ENCODE measurements around the gene SRP14.

SRP14 gene

DNA sequence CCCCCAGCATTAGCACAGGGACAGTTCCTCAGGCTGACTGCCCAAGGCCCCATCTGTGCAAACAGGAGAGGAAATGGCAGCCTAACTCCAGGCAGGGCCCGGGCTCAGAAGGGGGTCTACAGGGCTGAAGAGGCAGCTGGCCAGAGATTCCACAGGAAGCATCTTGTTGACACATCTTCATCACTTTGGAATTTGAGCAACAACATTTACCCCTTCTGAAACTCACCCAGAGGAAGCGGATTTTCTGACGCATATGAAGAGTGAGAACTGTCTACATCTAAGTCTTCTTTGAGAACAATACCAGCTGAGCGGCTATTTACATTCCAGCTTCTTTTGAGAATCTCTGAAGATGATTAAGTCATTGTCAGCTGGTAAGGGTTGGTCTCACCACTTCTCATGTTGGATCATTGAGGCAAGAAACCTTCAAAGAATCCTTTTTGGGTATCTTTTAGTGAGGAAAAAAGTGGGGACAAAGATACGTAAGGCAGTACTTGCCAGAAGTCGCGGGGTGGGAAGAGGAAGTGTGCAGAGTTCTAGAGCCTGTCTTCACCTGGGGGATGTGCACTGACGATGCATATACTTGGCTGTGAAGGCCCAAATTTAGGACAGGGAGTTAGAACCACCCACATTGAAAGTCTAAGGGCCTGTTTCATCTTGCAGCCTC is 25.4 kb upstream of the SRP14 start:
- Histone ChIP-seq H3K9me3 (ENCODE audit: control insufficient read depth, low read length) (no peaks in the 10 kb centered on the region), H3K4me3 (ENCODE audit: low read length) (no peak overlapping the region), H3K9ac (ENCODE audit: low read length) (no peak overlapping the region), H3K27me3 (replicated peaks; ENCODE audit: control insufficient read depth, insufficient read depth, low read length) (no peaks in the 10 kb centered on the region), H3K36me3 (ENCODE audit: control insufficient read depth, insufficient read depth, low read length, severe bottlenecking) (no peaks in the 10 kb centered on the region), H3K4me1 (ENCODE audit: control insufficient read depth, insufficient read depth, low read length) (peaks cover 28% of the 10 kb centered on the region)
- peak; percentile 37 for DNase-seq (ENCODE audit: low read depth)

DNA sequence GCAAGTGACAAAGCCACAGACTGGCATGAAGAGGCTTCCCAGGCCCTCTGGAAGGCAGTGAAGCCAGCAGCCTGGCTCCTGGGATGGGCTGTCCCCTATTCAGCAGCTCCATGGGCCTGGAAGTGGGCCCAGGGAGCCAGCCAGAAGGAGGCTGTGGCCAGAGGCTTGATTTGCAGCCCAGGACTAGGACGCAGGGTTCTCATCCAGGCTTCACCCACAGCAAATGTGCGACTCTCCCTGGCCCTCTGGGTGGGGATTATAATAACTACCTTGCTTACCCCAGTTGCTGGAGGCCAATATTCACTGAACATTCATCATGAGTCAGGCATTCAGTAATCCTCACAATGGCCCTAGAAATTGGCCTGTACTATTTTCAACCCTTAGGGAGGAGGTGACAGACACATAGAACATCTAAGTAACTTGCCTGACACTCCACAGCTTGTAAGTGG is 24.6 kb upstream of the SRP14 start:
- Histone ChIP-seq H3K9me3 (ENCODE audit: control insufficient read depth, low read length) (no peaks in the 10 kb centered on the region), H3K36me3 (ENCODE audit: control insufficient read depth, insufficient read depth, low read length, severe bottlenecking) (no peaks in the 10 kb centered on the region), H3K9ac (ENCODE audit: low read length) (no peak overlapping the region), H3K4me3 (ENCODE audit: low read length) (no peak overlapping the region), H3K4me1 (ENCODE audit: control insufficient read depth, insufficient read depth, low read length) (peaks cover 28% of the 10 kb centered on the region), H3K27me3 (replicated peaks; ENCODE audit: control insufficient read depth, insufficient read depth, low read length) (no peaks in the 10 kb centered on the region)
- DNase-seq (ENCODE audit: low read depth), result peak; percentile 51

DNA sequence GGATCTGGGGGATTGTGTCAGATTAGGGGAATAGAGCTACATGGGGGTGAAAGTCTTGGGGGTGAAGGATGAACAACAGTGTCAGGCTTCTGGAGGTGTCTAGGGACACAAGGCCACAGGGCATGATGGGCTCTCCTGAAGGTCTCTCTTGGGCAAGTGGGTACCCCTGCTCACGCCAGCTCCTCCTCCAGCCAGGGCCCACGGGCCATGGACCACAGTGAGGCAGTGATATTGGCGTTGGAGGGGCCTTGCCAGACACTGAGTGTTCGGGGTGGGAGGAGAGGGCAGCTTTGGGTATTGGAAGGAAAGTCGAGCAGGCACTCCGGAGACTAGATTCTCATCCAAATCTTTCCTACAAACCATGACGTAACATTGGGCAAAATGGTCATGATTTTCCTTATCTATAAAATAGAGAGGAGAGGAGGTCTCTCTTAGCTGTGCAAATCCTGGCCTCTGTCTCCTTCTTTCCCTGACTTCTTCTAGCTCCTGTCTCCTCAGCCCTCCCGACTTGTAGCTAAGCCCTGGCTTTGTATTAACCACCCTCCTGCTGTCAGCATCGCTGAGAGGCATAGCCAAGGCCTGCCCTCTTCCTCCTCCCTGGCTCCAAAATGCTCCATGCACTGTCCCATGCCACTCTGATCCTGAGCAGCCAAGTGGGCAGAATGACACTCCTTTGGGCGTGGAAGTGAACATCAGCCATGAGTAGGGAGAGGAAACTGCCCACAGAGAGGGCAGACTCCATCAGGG is 24.0 kb upstream of the SRP14 start:
- no peaks in the 10 kb centered on the region for H3K36me3 ChIP-seq (ENCODE audit: control insufficient read depth, insufficient read depth, low read length, severe bottlenecking)
- peaks cover 26% of the 10 kb centered on the region for H3K4me1 ChIP-seq (ENCODE audit: control insufficient read depth, insufficient read depth, low read length)
- H3K27me3 ChIP-seq (replicated peaks; ENCODE audit: control insufficient read depth, insufficient read depth, low read length), result no peaks in the 10 kb centered on the region
- H3K4me3 ChIP-seq (ENCODE audit: low read length), result no peak overlapping the region
- H3K9me3 ChIP-seq (ENCODE audit: control insufficient read depth, low read length), result no peaks in the 10 kb centered on the region
- no peak for DNase-seq (ENCODE audit: low read depth)
- H3K9ac ChIP-seq (ENCODE audit: low read length), result no peak overlapping the region

DNA sequence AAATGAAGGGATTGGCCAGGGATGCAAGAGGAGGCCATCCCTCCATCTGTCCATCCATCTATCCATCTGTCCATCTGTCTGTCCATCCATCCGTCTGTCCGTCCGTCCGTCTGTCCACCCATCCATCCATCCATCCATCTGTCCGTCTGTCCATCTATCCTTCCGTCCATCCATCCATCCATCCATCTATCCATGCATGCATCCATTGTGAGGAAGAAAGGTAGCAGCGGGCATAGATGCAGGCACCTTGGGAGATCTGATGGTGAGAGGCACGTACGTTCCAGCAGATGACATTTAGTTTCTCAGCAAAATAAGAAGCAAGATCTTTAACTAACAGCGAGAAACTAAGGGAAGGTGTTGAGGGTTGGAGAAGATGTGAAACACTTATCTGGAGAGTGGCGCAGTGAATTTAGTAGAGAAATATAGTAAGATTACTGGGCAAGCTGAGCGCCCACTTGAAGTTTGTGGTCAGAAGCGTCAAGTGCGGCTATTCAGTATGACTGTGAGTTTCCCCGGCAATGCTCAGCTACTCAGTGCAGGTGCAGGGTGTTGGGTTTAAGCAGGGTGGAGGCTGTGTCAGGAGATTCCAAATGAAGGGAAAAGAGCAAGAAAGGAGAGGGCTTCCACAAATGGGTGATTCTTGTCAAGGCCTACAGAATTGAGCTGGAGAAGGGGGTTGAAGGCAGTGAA is 22.4 kb upstream of the SRP14 start:
- no peaks in the 10 kb centered on the region for H3K9me3 ChIP-seq (ENCODE audit: control insufficient read depth, low read length)
- no peak for DNase-seq (ENCODE audit: low read depth)
- H3K27me3 ChIP-seq (replicated peaks; ENCODE audit: control insufficient read depth, insufficient read depth, low read length), result no peaks in the 10 kb centered on the region
- peaks cover 24% of the 10 kb centered on the region for H3K4me1 ChIP-seq (ENCODE audit: control insufficient read depth, insufficient read depth, low read length)
- H3K4me3 ChIP-seq (ENCODE audit: low read length), result no peak overlapping the region
- H3K9ac ChIP-seq (ENCODE audit: low read length), result no peak overlapping the region
- H3K36me3 ChIP-seq (ENCODE audit: control insufficient read depth, insufficient read depth, low read length, severe bottlenecking), result no peaks in the 10 kb centered on the region

DNA sequence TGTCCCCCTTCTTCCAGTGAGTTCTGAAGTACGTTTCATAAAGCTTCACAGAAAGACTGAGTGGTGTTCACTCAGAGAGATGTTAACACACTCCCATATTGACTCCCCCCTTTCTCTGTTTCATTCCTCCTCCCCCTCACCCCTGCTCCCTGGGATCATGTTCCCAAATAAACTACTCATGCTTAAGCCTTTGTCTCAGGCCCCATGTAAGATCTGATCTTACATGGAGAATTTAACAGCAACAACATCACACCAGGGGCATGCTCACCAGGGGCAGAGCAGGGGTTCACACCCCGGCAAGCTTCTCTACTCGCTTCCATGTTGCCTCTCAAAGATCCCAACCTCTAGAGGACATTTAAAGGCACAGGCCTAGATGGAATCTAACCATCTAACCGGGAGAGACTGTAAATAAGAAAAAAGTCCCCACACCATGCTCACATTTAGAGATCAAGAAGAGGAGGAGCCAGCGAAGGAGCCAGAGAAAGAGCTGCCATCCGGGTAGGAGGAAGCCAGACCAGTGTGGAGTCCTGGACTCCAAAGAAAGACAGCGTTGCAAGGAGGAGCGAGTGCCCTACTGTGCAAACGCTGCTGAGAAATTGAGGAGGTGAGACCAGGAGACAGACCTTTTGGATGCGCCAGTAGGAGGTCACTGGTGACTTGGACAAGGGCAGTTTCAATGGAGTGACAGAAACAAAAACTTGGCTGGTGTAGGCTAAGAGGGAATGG is 21.4 kb upstream of the SRP14 start:
- Histone ChIP-seq H3K9me3 (ENCODE audit: control insufficient read depth, low read length) (no peaks in the 10 kb centered on the region), H3K4me1 (ENCODE audit: control insufficient read depth, insufficient read depth, low read length) (peaks cover 25% of the 10 kb centered on the region), H3K36me3 (ENCODE audit: control insufficient read depth, insufficient read depth, low read length, severe bottlenecking) (no peaks in the 10 kb centered on the region), H3K4me3 (ENCODE audit: low read length) (no peak overlapping the region), H3K9ac (ENCODE audit: low read length) (no peak overlapping the region), H3K27me3 (replicated peaks; ENCODE audit: control insufficient read depth, insufficient read depth, low read length) (no peaks in the 10 kb centered on the region)
- DNase-seq (ENCODE audit: low read depth), result no peak

DNA sequence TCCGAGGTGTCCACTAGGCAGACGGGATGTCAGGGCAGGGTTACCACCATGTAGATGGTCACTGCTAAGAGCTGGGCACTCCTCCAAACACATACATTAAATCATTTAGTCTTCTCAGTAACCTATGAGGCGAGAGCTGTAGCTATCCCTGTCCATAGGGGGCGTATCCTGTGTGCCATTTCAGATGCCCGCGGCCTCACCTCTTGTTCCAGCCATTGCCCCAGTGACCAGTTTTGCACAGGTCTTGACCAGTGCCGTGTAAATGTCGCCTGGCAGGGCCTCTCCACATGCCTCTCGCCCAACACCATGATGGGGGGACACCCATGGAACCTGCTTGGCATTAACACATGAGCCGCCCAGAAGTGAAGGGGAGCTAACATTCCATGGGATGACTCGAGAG is 20.8 kb upstream of the SRP14 start:
- Histone ChIP-seq H3K9ac (ENCODE audit: low read length) (no peak overlapping the region), H3K27me3 (replicated peaks; ENCODE audit: control insufficient read depth, insufficient read depth, low read length) (no peaks in the 10 kb centered on the region), H3K4me3 (ENCODE audit: low read length) (no peak overlapping the region), H3K4me1 (ENCODE audit: control insufficient read depth, insufficient read depth, low read length) (peaks cover 31% of the 10 kb centered on the region), H3K9me3 (ENCODE audit: control insufficient read depth, low read length) (no peaks in the 10 kb centered on the region), H3K36me3 (ENCODE audit: control insufficient read depth, insufficient read depth, low read length, severe bottlenecking) (no peaks in the 10 kb centered on the region)
- no peak for DNase-seq (ENCODE audit: low read depth)

DNA sequence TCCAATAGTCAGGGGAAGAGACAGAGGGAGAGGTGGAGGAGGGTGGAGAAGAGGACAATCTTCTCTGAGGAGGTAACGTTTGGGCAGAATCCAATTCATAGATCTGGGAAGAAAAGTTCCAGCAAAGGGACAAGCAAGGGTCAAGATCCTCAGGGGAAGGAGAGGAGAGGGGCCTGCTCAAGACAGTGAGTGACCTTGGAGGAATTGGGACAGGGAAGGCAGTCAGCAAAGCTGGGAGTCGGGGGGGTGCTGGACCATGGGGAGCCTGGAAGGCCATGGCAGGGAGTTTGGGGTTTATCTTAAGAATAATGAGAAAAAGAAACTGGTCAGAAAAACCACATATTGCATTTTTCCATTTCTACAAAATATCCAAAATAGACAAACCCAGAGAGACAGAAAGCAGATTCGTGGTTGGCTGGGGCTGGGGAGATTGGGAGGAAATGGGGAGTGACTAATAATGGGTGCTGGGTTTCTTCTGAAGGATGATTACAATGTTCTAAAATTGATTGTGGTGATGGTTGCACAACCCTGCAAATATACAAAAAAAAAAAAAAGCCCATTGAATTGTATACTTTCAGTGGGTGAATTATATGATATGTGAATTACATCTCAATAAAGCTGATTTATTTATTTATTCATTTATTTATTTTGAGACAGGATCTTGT is 19.6 kb upstream of the SRP14 start:
- Histone ChIP-seq H3K36me3 (ENCODE audit: control insufficient read depth, insufficient read depth, low read length, severe bottlenecking) (no peaks in the 10 kb centered on the region), H3K27me3 (replicated peaks; ENCODE audit: control insufficient read depth, insufficient read depth, low read length) (no peaks in the 10 kb centered on the region), H3K9me3 (ENCODE audit: control insufficient read depth, low read length) (no peaks in the 10 kb centered on the region), H3K9ac (ENCODE audit: low read length) (no peak overlapping the region), H3K4me3 (ENCODE audit: low read length) (no peak overlapping the region), H3K4me1 (ENCODE audit: control insufficient read depth, insufficient read depth, low read length) (peaks cover 33% of the 10 kb centered on the region)
- no peak for DNase-seq (ENCODE audit: low read depth)

DNA sequence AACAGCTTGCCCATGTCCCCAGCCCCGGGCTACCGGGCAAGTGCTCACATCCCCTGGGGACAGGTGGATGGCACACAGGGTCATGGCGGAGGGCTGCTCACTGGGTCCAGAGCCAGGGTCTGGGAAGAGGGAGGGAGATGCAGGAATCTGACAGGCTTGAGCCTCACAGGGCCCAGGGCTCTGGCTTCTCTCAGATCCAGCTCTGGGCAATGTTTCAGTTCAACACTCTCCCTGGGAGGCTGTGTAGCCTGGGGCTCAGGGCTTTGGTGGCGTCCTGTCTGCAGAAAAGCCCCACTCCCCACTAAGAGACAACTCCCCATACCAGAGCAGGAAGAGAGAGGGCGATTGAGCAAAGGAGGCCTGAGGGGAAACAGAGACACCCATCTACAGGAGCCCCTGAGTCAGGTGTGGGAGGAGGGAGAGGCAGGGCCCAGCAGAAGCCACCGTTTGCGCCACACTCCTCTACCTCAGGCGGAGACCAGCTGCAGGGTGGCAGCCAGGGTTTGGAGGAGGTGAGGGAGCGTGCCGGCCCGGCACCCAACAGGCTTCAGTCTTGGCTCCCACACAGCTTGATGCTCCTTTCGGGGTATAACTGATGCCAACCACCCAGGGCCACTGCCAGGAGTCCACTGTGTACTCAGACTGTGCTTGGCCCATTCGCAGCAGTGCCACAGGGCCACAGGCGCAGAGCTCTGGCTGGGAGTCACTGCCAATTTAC is 16.8 kb upstream of the SRP14 start:
- no peaks in the 10 kb centered on the region for H3K27me3 ChIP-seq (replicated peaks; ENCODE audit: control insufficient read depth, insufficient read depth, low read length)
- H3K9ac ChIP-seq (ENCODE audit: low read length), result no peak overlapping the region
- no peak for DNase-seq (ENCODE audit: low read depth)
- H3K4me1 ChIP-seq (ENCODE audit: control insufficient read depth, insufficient read depth, low read length), result peaks cover 28% of the 10 kb centered on the region
- H3K36me3 ChIP-seq (ENCODE audit: control insufficient read depth, insufficient read depth, low read length, severe bottlenecking), result no peaks in the 10 kb centered on the region
- no peak overlapping the region for H3K4me3 ChIP-seq (ENCODE audit: low read length)
- H3K9me3 ChIP-seq (ENCODE audit: control insufficient read depth, low read length), result no peaks in the 10 kb centered on the region

DNA sequence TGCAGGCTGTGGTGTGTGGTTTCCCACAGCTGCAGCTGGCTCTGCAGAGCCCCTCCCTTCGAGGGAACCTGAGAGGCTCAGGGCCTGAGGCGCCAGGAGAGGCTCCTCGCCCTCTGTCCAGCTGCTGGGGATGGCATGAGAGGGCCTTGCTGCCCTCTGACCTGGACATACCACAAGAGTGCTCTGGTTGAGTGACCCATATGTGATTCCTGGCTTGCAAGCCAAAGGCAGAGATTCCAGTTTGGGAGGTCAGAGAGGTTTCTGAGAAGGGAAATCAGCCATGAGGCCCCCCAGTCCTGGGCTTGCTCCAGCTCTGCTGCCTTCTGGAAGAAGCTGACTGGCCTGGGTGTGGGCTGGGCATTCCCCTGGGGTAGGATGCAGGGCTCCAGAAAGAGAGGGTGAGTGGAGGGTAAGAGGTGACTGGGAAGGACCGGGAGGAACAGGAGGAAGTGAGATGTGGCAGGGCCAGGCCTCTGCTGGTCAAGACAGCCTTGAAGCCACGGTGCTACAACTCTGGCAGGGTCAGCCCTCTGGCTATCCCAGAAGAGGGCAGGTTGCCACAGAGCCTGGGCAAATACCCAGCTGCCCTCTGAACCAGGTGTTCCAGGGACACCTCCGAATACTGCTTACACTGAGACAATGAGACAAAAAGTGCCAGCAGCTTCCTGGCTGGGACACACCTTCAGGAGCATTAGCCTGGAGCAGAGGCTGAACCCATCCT is 16.0 kb upstream of the SRP14 start:
- peak; percentile 53 for DNase-seq (ENCODE audit: low read depth)
- Histone ChIP-seq H3K4me3 (ENCODE audit: low read length) (no peak overlapping the region), H3K36me3 (ENCODE audit: control insufficient read depth, insufficient read depth, low read length, severe bottlenecking) (no peaks in the 10 kb centered on the region), H3K9ac (ENCODE audit: low read length) (no peak overlapping the region), H3K9me3 (ENCODE audit: control insufficient read depth, low read length) (no peaks in the 10 kb centered on the region), H3K27me3 (replicated peaks; ENCODE audit: control insufficient read depth, insufficient read depth, low read length) (no peaks in the 10 kb centered on the region), H3K4me1 (ENCODE audit: control insufficient read depth, insufficient read depth, low read length) (peaks cover 28% of the 10 kb centered on the region)

DNA sequence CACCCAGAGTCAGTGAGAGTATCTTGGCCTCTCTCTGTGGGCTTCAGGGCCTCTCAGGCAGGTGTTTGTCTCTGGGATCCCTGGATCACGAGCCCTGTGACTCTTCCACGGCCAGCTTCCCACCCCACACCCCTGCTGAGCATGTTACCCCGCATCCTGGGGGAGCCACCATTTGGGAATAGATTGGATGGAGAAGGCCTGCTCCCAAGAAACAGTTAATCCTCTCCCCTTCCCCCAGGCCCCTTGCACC is 15.5 kb upstream of the SRP14 start:
- no peaks in the 10 kb centered on the region for H3K36me3 ChIP-seq (ENCODE audit: control insufficient read depth, insufficient read depth, low read length, severe bottlenecking)
- H3K4me1 ChIP-seq (ENCODE audit: control insufficient read depth, insufficient read depth, low read length), result peaks cover 28% of the 10 kb centered on the region
- H3K4me3 ChIP-seq (ENCODE audit: low read length), result no peak overlapping the region
- H3K9me3 ChIP-seq (ENCODE audit: control insufficient read depth, low read length), result no peaks in the 10 kb centered on the region
- DNase-seq (ENCODE audit: low read depth), result no peak
- H3K27me3 ChIP-seq (replicated peaks; ENCODE audit: control insufficient read depth, insufficient read depth, low read length), result no peaks in the 10 kb centered on the region
- H3K9ac ChIP-seq (ENCODE audit: low read length), result no peak overlapping the region
